Activated naive CD4-positive, alpha-beta T cell treated with anti-CD3 and anti-CD28 coated beads, Interleukin-2, amount 10 ng/mL, durations not matched to agents 5 hours and 36 hours (primary cell): Measurements from ENCODE around the gene ZNF667. TPM values are rescaled to one million over a fixed set of nuclear protein-coding genes. Genes with fewer than 3 reads are reported as not detected.

ENCODE experiments used
- total RNA-seq, 2 experiments: library from RNA; stranded (reverse); gene quantifications; one replicate each; pipeline ENCODE4 v1.2.3, GENCODE V29; 2021

The ZNF667 gene
- total RNA-seq: under 1 TPM; 0.24 to 0.45 TPM

DNA sequence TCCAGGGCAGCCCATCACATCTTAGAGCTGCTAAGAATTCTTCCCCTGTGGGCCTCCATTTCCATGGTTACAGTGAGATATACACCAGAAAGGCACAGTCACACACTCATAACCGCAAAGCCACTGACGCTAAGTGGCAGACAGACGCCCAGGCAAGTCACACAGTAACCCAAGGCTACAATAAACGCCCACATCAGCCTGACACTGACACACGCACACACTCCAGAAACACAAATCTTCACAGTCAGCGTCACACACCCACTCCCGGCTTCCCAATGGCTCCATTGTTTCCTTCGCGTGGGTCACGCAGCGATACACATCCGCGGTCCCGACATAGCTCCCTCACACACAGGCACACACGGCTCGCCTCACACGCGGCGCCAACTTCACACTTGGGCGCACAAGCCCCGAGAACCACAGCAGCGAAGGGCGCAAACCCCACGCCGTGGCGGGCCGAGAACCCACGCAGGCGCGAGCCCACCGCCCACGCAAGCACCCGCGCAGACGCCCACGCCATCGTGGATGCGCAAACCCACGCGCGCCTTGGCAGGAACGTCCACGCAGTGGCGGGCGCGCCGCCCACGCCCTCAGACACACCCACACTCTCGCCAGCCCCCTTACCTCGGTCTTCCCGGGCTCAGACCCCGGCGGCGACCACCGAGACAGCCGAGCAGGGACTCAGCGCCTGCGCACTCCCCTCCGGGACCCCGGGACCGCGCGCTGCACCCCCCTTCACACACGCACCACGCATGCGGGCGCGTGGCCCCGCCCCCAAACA lies at the start of gene ZNF667:
Gene ZNF667 (minus strand): TSS at position 695 of the 778 bp plus-strand sequence. CDS start 14,975 bp downstream, outside the sequence.

GRCh38 chr19:56507446-56508289 lies 30.5 kb upstream of the ZNF667 start, which contains the start of gene ZNF471:
ZNF471 (plus strand) TSS chr19:56507855; CDS start chr19:56511572, 3,717 bp downstream.

GRCh38 chr19:56403764-56404704 lies 73.1 kb downstream of the ZNF667 start, which contains the start of gene ZNF583:
ZNF583 (plus strand) TSS chr19:56404332; CDS start chr19:56407115, 2,783 bp downstream.

DNA sequence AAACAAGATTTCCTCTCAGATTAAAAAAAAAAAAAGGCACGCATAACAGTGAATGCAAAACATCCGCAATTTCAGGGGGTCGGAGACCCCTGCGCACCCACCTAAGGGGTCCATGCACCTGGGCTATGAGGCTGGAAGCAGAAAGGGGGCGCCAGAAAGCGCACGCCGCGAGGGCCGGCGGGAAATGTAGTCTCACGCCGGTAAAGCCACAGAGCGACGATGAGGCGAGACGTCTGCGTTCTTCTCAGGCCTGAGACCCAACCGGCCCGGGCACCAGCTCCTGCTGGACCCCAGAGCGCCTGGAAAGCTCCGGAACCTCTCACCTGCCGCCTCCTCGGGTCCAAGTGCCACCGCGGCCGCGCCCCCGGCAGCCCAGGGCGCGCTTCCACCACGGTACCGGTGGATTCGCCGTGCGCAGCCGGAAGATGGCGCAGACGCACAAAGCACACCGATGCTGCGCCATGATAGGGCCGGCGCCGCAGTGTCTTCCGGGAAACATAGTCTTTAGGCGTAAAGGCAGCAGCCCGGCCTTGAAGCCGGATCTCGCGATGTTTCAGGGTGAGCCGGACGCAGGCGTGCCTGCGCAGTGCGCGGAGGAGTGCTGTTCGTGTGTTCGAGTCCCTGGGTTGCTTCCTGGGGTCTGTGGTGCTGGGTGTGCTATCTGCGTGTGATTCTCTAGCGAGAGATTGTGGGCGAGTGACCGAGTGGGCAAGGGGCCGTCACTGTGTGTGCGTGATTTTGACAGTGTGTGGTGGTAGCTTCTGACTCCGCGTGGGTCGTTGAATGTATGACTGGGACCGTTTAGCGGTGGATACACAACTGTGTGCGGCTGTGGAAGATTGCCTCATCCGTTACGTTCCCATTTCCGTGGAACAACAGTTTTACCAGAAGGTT lies 83.8 kb downstream of the ZNF667 start, which contains the start of gene ZNF582:
Gene ZNF582 (minus strand): TSS at position 416 of the 894 bp plus-strand sequence. CDS start 1,782 bp downstream, outside the sequence.

Other genes starting within 250 kb of the ZNF667 start
- 1 to 10 TPM; 1.9 to 2.5 TPM for gene EDDM13, start 204.6 kb downstream of the ZNF667 start, total RNA-seq
- 1 to 10 TPM; 7.1 to 8.6 TPM for gene ZSCAN5A, start 162.5 kb downstream of the ZNF667 start, total RNA-seq
- 1 to 10 TPM; 3.7 to 4.3 TPM for gene ZNF582, start 83.8 kb downstream of the ZNF667 start, total RNA-seq
- 1 to 10 TPM; 6.2 to 6.7 TPM for gene ZNF583, start 73.0 kb downstream of the ZNF667 start, total RNA-seq
- under 1 TPM; 0.23 to 0.43 TPM for gene ZNF471, start 30.5 kb upstream of the ZNF667 start, total RNA-seq
- 1 to 10 TPM; 2.2 to 3.0 TPM for gene ZFP28, start 61.6 kb upstream of the ZNF667 start, total RNA-seq
- 1 to 10 TPM; 4.5 to 4.7 TPM for gene ZNF470, start 90.1 kb upstream of the ZNF667 start, total RNA-seq
- gene ZNF71, start 118.0 kb upstream of the ZNF667 start, total RNA-seq: 1 to 10 TPM; 6.2 to 7.0 TPM
- gene SMIM17, start 165.8 kb upstream of the ZNF667 start, total RNA-seq: not detected
- gene ZNF835, start 194.4 kb upstream of the ZNF667 start, total RNA-seq: 1 to 10 TPM in 1 of 2 experiments, under 1 TPM in 1; 0.99 to 2.3 TPM